Measurements from ENCODE around the gene ZBTB16. TPM values are rescaled to one million over a fixed set of nuclear protein-coding genes. Genes with fewer than 3 reads are reported as not detected.

Gene ZBTB16
- total RNA-seq, 1 donor from 2014 or later: not detected

DNA sequence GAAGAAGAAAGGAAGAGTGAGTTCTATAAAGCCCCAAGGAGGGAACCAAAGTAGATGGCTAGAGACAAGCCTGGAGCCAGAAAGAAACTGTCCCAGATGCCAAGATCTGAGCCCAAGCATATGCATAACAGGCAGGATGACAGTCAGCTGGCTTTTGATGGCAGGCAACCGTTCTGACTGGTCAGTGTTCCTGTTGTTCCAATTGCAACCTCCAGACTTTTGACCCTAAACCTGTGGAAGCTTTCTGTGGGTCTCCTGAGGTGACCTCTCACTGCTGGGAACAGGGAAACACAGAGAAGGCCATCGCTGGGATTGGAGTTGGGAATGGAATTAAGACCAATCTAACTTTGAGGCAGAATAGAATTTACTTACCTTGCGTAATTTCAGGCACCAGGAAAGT, 215.1 kb downstream of the ZBTB16 start:
- DNase-seq (ENCODE audit: low spot score in 2 of 2, unreplicated experiment in 2 of 2): no peak
- no peak for TF ChIP-seq CTCF (IDR thresholded peaks at IDR 0.05; ENCODE audit: unreplicated experiment)
- Mint-ChIP-seq H3K36me3 (no peaks in the 10 kb centered on the region), H3K4me3 (no peak overlapping the region), H3K27me3 (ENCODE audit: low read depth) (peaks cover 85% of the 10 kb centered on the region), H3K9me3 (no peaks in the 10 kb centered on the region), H3K4me1 (no peaks in the 10 kb centered on the region), H3K27ac (no peak overlapping the region)

- no peak for DNase-seq (ENCODE audit: low spot score in 2 of 2, unreplicated experiment in 2 of 2)
- H3K36me3 Mint-ChIP-seq: no peaks in the 10 kb centered on the region
- H3K27me3 Mint-ChIP-seq (ENCODE audit: low read depth): peaks cover 87% of the 10 kb centered on the region
- no peak overlapping the region for H3K4me3 Mint-ChIP-seq
- TF ChIP-seq CTCF (IDR thresholded peaks at IDR 0.05; ENCODE audit: unreplicated experiment): no peak
- no peaks in the 10 kb centered on the region for H3K9me3 Mint-ChIP-seq
- H3K4me1 Mint-ChIP-seq: no peaks in the 10 kb centered on the region
- no peak overlapping the region for H3K27ac Mint-ChIP-seq
Observed at GRCh38 chr11:114275280-114275679, 215.8 kb downstream of the ZBTB16 start.

DNA sequence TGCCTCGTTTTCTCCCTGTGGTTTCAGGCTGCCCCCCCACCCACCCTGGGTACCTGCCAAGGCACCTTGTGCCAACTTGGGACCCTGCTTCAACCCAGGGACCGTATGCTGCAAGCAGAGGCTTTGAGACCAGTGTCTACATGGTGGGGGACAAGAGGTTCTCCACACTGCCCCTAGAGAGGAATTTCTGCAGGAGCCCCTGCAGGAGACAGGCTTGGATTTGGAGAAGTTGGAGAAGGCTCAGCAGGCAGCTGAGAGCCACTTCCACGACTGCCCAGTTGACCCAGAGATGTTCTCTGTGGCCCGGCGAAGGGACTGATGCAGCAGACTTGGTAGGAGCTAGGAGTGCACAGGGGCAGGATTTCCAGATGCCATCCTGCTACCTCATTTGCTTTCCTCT, 216.6 kb downstream of the ZBTB16 start:
- DNase-seq (ENCODE audit: low spot score in 2 of 2, unreplicated experiment in 2 of 2): no peak
- no peaks in the 10 kb centered on the region for H3K9me3 Mint-ChIP-seq
- peaks cover 4% of the 10 kb centered on the region for H3K4me1 Mint-ChIP-seq
- H3K4me3 Mint-ChIP-seq: no peak overlapping the region
- H3K27me3 Mint-ChIP-seq (ENCODE audit: low read depth): peaks cover 79% of the 10 kb centered on the region
- no peak overlapping the region for H3K27ac Mint-ChIP-seq
- no peaks in the 10 kb centered on the region for H3K36me3 Mint-ChIP-seq
- no peak for TF ChIP-seq CTCF (IDR thresholded peaks at IDR 0.05; ENCODE audit: unreplicated experiment)

GRCh38 chr11:114277637-114278341, 218.3 kb downstream of the ZBTB16 start:
- no peaks in the 10 kb centered on the region for H3K36me3 Mint-ChIP-seq
- no peak for DNase-seq (ENCODE audit: low spot score in 2 of 2, unreplicated experiment in 2 of 2)
- H3K27ac Mint-ChIP-seq: no peak overlapping the region
- no peak overlapping the region for H3K4me3 Mint-ChIP-seq
- TF ChIP-seq CTCF (IDR thresholded peaks at IDR 0.05; ENCODE audit: unreplicated experiment): no peak
- no peaks in the 10 kb centered on the region for H3K9me3 Mint-ChIP-seq
- peaks cover 19% of the 10 kb centered on the region for H3K4me1 Mint-ChIP-seq
- H3K27me3 Mint-ChIP-seq (ENCODE audit: low read depth): peaks cover 62% of the 10 kb centered on the region

DNA sequence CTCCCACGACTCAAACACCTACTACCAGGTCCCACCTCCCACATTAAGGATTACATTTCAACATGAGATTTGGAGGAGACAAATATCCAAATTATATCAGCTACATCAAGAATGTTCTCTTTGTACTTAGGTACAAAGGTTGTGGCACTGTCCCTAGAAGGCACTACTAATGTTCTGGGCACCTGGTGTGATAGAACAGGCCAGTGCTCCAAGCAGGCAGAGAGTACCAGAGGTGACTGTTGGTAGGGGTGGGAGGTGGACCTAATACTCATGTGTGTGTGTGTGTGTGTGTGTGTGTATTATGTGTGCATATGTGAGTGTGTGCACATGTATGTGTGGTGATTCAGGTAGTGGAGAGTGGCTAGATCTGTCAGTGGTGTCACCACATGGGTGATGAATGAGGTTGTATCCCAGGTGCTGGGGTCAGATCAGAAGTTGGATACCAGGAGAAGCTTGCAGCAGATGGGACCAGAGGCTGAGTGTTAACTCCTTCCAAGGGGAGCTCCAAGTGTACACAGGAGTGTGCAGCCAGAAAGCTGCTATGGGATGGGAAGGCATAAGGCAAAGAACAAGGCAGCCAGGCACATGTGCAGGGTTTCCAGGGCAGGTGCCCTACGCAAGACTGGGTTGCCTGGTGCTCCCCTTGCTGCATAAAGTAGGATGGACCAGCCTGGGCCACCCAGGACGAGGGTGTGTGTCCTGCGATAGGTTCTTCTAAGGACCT, 219.0 kb downstream of the ZBTB16 start:
- Mint-ChIP-seq H3K4me3 (no peak overlapping the region), H3K27me3 (ENCODE audit: low read depth) (peaks cover 55% of the 10 kb centered on the region), H3K27ac (no peak overlapping the region), H3K4me1 (peaks cover 19% of the 10 kb centered on the region), H3K9me3 (no peaks in the 10 kb centered on the region), H3K36me3 (no peaks in the 10 kb centered on the region)
- no peak for DNase-seq (ENCODE audit: low spot score in 2 of 2, unreplicated experiment in 2 of 2)
- TF ChIP-seq CTCF (IDR thresholded peaks at IDR 0.05; ENCODE audit: unreplicated experiment): no peak

Measured in mesothelial cell of epicardium (in vitro differentiated cells).